Tibial nerve (tissue), 4 donors: ENCODE data around the gene CHMP5. TPM values are rescaled to one million over a fixed set of nuclear protein-coding genes. Genes with fewer than 3 reads are reported as not detected.

Experiments
- DNase-seq, 2 donors: peaks; one replicate each; pipeline ENCODE4 v3.0.0-alpha.2; 2019; ENCODE audit warnings: low spot score in 2 of 2
- H3K27ac ChIP-seq, 4 donors: fragments of 200-600 bp; sonication (generic) in 3 of 4; one replicate each; pipeline ENCODE4 v1.5.1; 2017 to 2019; ENCODE audit warnings: mild to moderate bottlenecking in 1 of 4
- H3K27me3 ChIP-seq, 2 donors: fragments of 200-600 bp; sonication (generic) in 1 of 2; one replicate each; pipeline versions ENCODE4 v1.5.1 to v1.6.0; 2017 to 2019
- H3K36me3 ChIP-seq, 3 donors: fragments of 200-600 bp; sonication (generic); one replicate each; pipeline ENCODE4 v1.5.1; 2018 to 2019
- H3K4me1 ChIP-seq, 4 donors: fragments of 200-600 bp; sonication (generic) in 3 of 4; one replicate each; pipeline ENCODE4 v1.5.1; 2017 to 2019
- H3K4me3 ChIP-seq, 4 donors: fragments of 200-600 bp; sonication (generic) in 3 of 4; one replicate each; pipeline ENCODE4 v1.5.1; 2017 to 2019; ENCODE audit warnings: mild to moderate bottlenecking in 1 of 4, moderate library complexity in 1 of 4
- H3K9me3 ChIP-seq, 4 donors: fragments of 200-600 bp; sonication (generic) in 3 of 4; one replicate each; pipeline ENCODE4 v1.5.1; 2017 to 2019
- EP300 ChIP-seq, 2 donors: sonication (generic); formaldehyde crosslinking; IDR thresholded peaks; one replicate each; pipeline ENCODE4 v1.6.1; 2017; ENCODE audit warnings: antibody characterized with exemption in 2 of 2, mild to moderate bottlenecking in 1 of 2
- POLR2A ChIP-seq, 2 donors: fragments of 450-650 bp; IDR thresholded peaks; one replicate each; pipeline ENCODE4 v1.6.1; 2017; ENCODE audit warnings: antibody characterized with exemption in 2 of 2, mild to moderate bottlenecking in 2 of 2, moderate library complexity in 2 of 2
- WGBS, 2 donors: methylation state at CpG; one replicate each; pipeline ENCODE4 v1.1.5; 2018; 5-methylcytosine and 5-hydroxymethylcytosine counted together
- total RNA-seq, 4 donors: library from RNA; depleted of rRNA; stranded (reverse); fragments of >200 nt; gene quantifications; one replicate each; pipeline ENCODE4 v1.1.0, GENCODE V29; 2016
- TF ChIP-seq, protein P1 (sequence below), 5 experiments: fragments of 200-600 bp in 3 of 5; fragments of 450-650 bp in 2 of 5; sonication (generic) in 3 of 5; IDR thresholded peaks; one replicate each; pipeline ENCODE4 v1.5.1; 2016 to 2019; ENCODE audit warnings: antibody characterized with exemption in 5 of 5, mild to moderate bottlenecking in 3 of 5, moderate library complexity in 2 of 5

Gene CHMP5
- total RNA-seq, 4 donors from 2014 or later = 56.1 to 67.4 (median 59.3) TPM

DNA sequence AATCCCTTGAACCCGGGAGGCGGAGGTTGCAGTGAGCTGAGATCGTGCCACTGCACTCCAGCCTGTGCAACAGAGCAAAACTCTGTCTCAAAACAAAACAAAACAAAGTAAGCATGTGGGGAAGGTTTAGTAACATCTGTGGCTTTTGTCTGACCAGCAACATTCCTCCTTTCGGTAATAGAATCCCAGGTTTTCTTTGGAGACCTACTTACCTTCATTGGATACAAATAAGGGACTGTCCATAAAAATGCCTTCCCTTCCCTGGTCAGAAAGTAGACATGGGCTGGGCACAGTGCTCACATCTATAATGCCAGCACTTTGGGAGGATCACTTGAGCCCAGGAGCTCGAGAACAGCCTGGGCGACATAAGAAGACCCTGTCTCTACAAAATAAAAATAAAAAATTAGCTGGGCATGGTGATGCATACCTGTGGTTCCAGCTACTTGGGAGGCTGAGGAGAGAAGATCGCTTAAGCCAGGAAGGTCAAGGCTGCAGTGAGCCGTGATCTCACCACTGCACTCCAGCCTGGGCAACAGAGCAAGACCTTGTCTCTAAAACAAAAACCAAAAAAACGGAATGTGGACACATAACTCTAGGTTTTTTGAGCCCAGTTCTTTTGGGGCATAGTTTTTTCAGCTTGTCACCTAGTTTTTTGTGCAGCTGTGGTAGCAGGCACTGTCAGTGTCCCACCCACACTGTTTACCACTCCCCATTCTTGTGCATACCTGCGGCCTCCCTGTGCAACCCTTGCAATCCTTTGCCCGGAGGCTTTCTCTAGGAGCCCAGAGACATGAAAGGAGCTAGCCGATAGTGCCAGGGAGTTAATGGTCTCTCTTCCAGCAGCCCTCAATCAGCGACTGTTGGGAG is 33.9 kb upstream of the CHMP5 start:
- 81 to 84% methylated on average over 13 of the region's 13 CpGs for WGBS, 2 donors
- Histone ChIP-seq H3K27ac (no peak overlapping the region), H3K27me3 (peaks cover 0 to 5% of the 10 kb centered on the region in 2 donors), H3K4me3 (no peak overlapping the region), H3K36me3 (no peaks in the 10 kb centered on the region), H3K9me3 (no peaks in the 10 kb centered on the region), H3K4me1 (peaks cover 0 to 3% (median 0%) of the 10 kb centered on the region in 4 donors)
- no peak for DNase-seq
- no peak for TF ChIP-seq POLR2A (IDR thresholded peaks at IDR 0.05)
- TF ChIP-seq, protein P1, sequence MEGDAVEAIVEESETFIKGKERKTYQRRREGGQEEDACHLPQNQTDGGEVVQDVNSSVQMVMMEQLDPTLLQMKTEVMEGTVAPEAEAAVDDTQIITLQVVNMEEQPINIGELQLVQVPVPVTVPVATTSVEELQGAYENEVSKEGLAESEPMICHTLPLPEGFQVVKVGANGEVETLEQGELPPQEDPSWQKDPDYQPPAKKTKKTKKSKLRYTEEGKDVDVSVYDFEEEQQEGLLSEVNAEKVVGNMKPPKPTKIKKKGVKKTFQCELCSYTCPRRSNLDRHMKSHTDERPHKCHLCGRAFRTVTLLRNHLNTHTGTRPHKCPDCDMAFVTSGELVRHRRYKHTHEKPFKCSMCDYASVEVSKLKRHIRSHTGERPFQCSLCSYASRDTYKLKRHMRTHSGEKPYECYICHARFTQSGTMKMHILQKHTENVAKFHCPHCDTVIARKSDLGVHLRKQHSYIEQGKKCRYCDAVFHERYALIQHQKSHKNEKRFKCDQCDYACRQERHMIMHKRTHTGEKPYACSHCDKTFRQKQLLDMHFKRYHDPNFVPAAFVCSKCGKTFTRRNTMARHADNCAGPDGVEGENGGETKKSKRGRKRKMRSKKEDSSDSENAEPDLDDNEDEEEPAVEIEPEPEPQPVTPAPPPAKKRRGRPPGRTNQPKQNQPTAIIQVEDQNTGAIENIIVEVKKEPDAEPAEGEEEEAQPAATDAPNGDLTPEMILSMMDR (IDR thresholded peaks at IDR 0.05) = no peak
- TF ChIP-seq EP300 (IDR thresholded peaks at IDR 0.05) = no peak

DNA sequence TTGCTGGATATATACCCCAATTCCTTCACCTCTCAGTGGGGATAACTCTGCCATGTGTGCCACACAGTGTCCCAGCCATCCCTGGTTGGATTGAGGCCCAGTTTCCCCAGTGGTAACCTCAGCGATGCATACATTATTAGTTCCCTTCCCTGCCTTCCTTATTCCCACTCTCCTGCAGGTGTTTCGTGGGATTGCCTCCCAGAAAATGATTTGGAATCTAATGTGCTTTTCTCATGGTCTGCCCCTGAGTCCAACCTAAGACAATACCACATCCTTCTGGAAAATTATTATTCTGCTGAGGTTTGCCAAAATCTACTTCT is 33.3 kb upstream of the CHMP5 start:
- TF ChIP-seq EP300 (IDR thresholded peaks at IDR 0.05) (no peak), POLR2A (IDR thresholded peaks at IDR 0.05) (no peak)
- TF ChIP-seq, protein P1 (IDR thresholded peaks at IDR 0.05) = no peak

DNA sequence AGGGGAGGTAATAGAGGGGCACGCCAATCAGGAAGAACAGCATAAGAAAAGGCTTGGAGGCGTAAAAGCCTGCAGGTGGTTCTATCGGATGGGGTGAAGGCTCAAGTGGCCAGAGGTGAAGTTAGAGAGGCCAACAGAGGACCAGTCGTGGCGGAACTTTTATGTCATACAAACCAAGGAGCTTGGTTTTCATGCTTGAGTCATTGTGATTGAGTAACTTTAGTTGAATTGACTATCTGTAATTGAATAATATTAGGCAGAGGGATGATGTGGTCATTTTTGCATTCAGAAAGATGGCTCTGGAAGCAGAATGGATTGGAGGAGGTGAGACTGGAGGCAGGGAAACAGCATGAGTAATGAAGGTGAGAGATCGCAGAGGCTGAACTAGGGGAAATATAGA is 32.0 kb upstream of the CHMP5 start:
- no peak overlapping the region for H3K4me3 ChIP-seq
- peaks cover 0 to 7% of the 10 kb centered on the region in 2 donors for H3K27me3 ChIP-seq
- H3K9me3 ChIP-seq = no peaks in the 10 kb centered on the region
- 82 to 88% methylated on average over 6 of the region's 6 CpGs for WGBS, 2 donors
- no peak for DNase-seq
- TF ChIP-seq, protein P1 (IDR thresholded peaks at IDR 0.05) = no peak
- TF ChIP-seq EP300 (IDR thresholded peaks at IDR 0.05) (no peak), POLR2A (IDR thresholded peaks at IDR 0.05) (no peak)
- no peak overlapping the region for H3K27ac ChIP-seq
- H3K4me1 ChIP-seq = no peaks in the 10 kb centered on the region
- no peaks in the 10 kb centered on the region for H3K36me3 ChIP-seq

More for the DNA sequence above, 33.3 kb upstream of the CHMP5 start:
- Histone ChIP-seq H3K4me1 (no peaks in the 10 kb centered on the region), H3K4me3 (no peak overlapping the region), H3K9me3 (no peaks in the 10 kb centered on the region), H3K36me3 (no peaks in the 10 kb centered on the region), H3K27me3 (peaks cover 0 to 7% of the 10 kb centered on the region in 2 donors), H3K27ac (no peak overlapping the region)
- no peak for DNase-seq
- WGBS, 2 donors = 80 to 84% methylated on average over 2 of the region's 2 CpGs

DNA sequence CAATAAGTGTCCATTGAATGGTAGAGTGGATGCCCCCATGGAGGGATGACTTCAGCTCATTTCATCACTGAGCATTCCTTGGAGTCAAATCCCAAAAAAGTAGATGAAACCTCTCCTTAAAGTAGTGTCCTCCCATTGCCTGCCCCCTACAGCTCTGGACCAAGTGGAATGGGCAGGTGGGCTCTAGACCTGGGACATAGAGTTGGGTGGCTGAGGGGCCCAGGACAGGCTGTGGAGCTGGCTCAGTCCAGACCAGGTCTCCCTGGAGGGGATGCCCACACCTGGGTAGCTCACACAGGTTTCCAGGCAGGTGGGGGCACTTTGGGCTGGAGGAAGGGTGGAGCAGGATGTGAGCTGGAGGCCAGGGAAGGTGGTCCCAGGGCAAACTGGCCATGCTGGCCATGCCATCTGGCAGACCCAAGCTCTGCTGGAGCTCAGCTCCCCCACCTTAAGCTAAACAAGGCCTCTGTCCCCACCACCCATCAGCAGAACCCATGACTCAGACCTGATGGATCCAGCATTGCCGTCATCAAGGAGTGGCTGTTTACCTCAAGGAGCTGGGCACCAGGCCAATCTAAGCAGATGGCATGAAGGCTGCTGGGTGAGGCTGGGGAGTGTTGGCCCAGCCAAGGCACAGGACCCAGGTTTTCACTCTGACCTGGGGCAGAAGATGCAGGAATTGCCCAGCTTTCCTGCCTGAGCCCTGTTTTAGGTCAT is 31.1 kb upstream of the CHMP5 start:
- H3K4me3 ChIP-seq = no peak overlapping the region
- H3K9me3 ChIP-seq = no peaks in the 10 kb centered on the region
- H3K36me3 ChIP-seq = no peaks in the 10 kb centered on the region
- H3K4me1 ChIP-seq = no peaks in the 10 kb centered on the region
- WGBS, 2 donors = 40 to 75% methylated on average over 1 of the region's 1 CpG
- TF ChIP-seq, protein P1 (IDR thresholded peaks at IDR 0.05) = no peak
- H3K27me3 ChIP-seq = peaks cover 0 to 7% of the 10 kb centered on the region in 2 donors
- DNase-seq = peak in 1 of 2 donors; percentile 21
- no peak overlapping the region for H3K27ac ChIP-seq
